Measurements from ENCODE around the gene PLEKHM1.
"Not testable (repeated sequence)": the region's sequence is repeated elsewhere in the genome, so short reads cannot be mapped to it uniquely, and the experiment has no call there.

Gene PLEKHM1

GRCh38 chr17:45490615-45491433 lies at the start of gene PLEKHM1:
PLEKHM1 (minus strand) TSS chr17:45490721; CDS start chr17:45482484, 8,237 bp downstream.
- peak; percentile 86 for DNase-seq

GRCh38 chr17:45538168-45538567 lies 47.6 kb upstream of the PLEKHM1 start:
- DNase-seq = not testable (repeated sequence)

GRCh38 chr17:45506072-45506471 lies 15.6 kb upstream of the PLEKHM1 start:
- DNase-seq = not testable (repeated sequence)

- DNase-seq = not testable (repeated sequence)
These were observed 14.7 kb upstream of the PLEKHM1 start for GRCh38 chr17:45505183-45505582.

GRCh38 chr17:45501092-45501707 lies 10.7 kb upstream of the PLEKHM1 start:
- not testable (repeated sequence) for DNase-seq

GRCh38 chr17:45500478-45500877 lies 10.0 kb upstream of the PLEKHM1 start:
- DNase-seq = not testable (repeated sequence)

- DNase-seq = not testable (repeated sequence)
These were observed 8.7 kb upstream of the PLEKHM1 start for GRCh38 chr17:45499208-45499607.

GRCh38 chr17:45498377-45498776 lies 7.9 kb upstream of the PLEKHM1 start:
- DNase-seq = not testable (repeated sequence)

GRCh38 chr17:45497449-45497848 lies 6.9 kb upstream of the PLEKHM1 start:
- not testable (repeated sequence) for DNase-seq

GRCh38 chr17:45496507-45496906 lies 6.0 kb upstream of the PLEKHM1 start:
- DNase-seq = not testable (repeated sequence)

- DNase-seq = not testable (repeated sequence)
These were observed 4.0 kb upstream of the PLEKHM1 start for GRCh38 chr17:45494556-45494955.

- not testable (repeated sequence) for DNase-seq
These were observed 1.6 kb upstream of the PLEKHM1 start for GRCh38 chr17:45492156-45492555.

- not testable (repeated sequence) for DNase-seq
These were observed 323 bp downstream of the PLEKHM1 start for GRCh38 chr17:45490198-45490597.

GRCh38 chr17:45487704-45488103 lies 2.8 kb downstream of the PLEKHM1 start:
- DNase-seq = not testable (repeated sequence)

- DNase-seq = not testable (repeated sequence)
These were observed 6.8 kb downstream of the PLEKHM1 start for GRCh38 chr17:45483591-45484216.

- not testable (repeated sequence) for DNase-seq
These were observed 7.3 kb downstream of the PLEKHM1 start for GRCh38 chr17:45483177-45483576.

GRCh38 chr17:45482317-45482716 lies 8.2 kb downstream of the PLEKHM1 start:
- DNase-seq = not testable (repeated sequence)

GRCh38 chr17:45475436-45475835 lies 15.1 kb downstream of the PLEKHM1 start:
- not testable (repeated sequence) for DNase-seq

- not testable (repeated sequence) for DNase-seq
These were observed 18.3 kb downstream of the PLEKHM1 start for GRCh38 chr17:45472249-45472648.

- DNase-seq = not testable (repeated sequence)
These were observed 21.3 kb downstream of the PLEKHM1 start for GRCh38 chr17:45469204-45469563.

GRCh38 chr17:45468293-45469203 lies 22.0 kb downstream of the PLEKHM1 start:
- DNase-seq = not testable (repeated sequence)

Measured in stimulated activated CD4-positive, alpha-beta T cell treated with anti-CD3 and anti-CD28 coated beads, Interleukin-1b, Interleukin-23, amount 100 ng/mL, for 48 hours (primary cell).